RWPE2 (cell line): ENCODE data around the gene PCDHGB3.
"Not testable (repeated sequence)": the region's sequence is repeated elsewhere in the genome, so short reads cannot be mapped to it uniquely, and the experiment has no call there.

Experiments
- ATAC-seq: fragments of 200-7000 bp; cut with Tn5 transposase; 3 replicates; pipeline ENCODE4 v1.9.1; 2021; ENCODE audit warnings: low read depth
- DNase-seq: peaks from one replicate; pipeline ENCODE4 v3.0.0-alpha.2; 2020; ENCODE audit warnings: low spot score
- H3K27ac ChIP-seq: fragments of 450-650 bp; 2 replicates; pipeline ENCODE4 v1.5.1; 2017; ENCODE audit warnings: mild to moderate bottlenecking; ENCODE audit not compliant: poor library complexity, severe bottlenecking
- H3K27me3 ChIP-seq: fragments of 250-450 bp; sonication (Bioruptor Pico); 2 replicates; pipeline ENCODE4 v1.5.1; 2021; ENCODE audit warnings: mild to moderate bottlenecking, moderate library complexity; ENCODE audit not compliant: insufficient read depth, poor library complexity, severe bottlenecking
- H3K36me3 ChIP-seq: fragments of 250-450 bp; sonication (Bioruptor Pico); 2 replicates; pipeline ENCODE4 v1.5.1; 2020; ENCODE audit warnings: low read depth, mild to moderate bottlenecking, moderate library complexity
- H3K4me1 ChIP-seq: fragments of 250-450 bp; sonication (Bioruptor Pico); 2 replicates; pipeline ENCODE4 v1.5.1; 2021; ENCODE audit warnings: mild to moderate bottlenecking, moderate library complexity; ENCODE audit not compliant: insufficient read depth, poor library complexity, severe bottlenecking
- H3K4me3 ChIP-seq: fragments of 250-450 bp; sonication (Bioruptor Pico); 2 replicates; pipeline ENCODE4 v1.5.1; 2021; ENCODE audit warnings: mild to moderate bottlenecking, moderate library complexity; ENCODE audit not compliant: severe bottlenecking
- H3K9me3 ChIP-seq: fragments of 250-450 bp; sonication (Bioruptor Pico); 2 replicates; pipeline ENCODE4 v1.5.1; 2021; ENCODE audit warnings: mild to moderate bottlenecking, moderate library complexity; ENCODE audit not compliant: severe bottlenecking
- CTCF ChIP-seq: fragments of 450-650 bp; IDR thresholded peaks from one replicate; pipeline ENCODE4 v1.5.1; 2017; ENCODE audit warnings: mild to moderate bottlenecking, moderate library complexity; ENCODE audit not compliant: poor library complexity, severe bottlenecking

The PCDHGB3 gene

GRCh38 chr5:141388661-141389060, 18.6 kb downstream of the PCDHGB3 start:
- DNase-seq: no peak
- ATAC-seq: no peak
- no peak for TF ChIP-seq CTCF
- Histone ChIP-seq H3K27me3 (peaks cover 2% of the 10 kb centered on the region), H3K27ac (no peak overlapping the region), H3K36me3 (peaks cover 5% of the 10 kb centered on the region), H3K9me3 (peaks cover 47% of the 10 kb centered on the region), H3K4me1 (no peaks in the 10 kb centered on the region), H3K4me3 (no peak overlapping the region)

GRCh38 chr5:141389153-141390042, 19.4 kb downstream of the PCDHGB3 start:
- no peak for TF ChIP-seq CTCF
- H3K9me3 ChIP-seq: peaks cover 48% of the 10 kb centered on the region
- ATAC-seq: no peak

GRCh38 chr5:141392429-141393198, 22.6 kb downstream of the PCDHGB3 start, which contains the start of gene PCDHGA8:
Gene PCDHGA8, plus strand, starts transcription at chr5:141392633. Its CDS starts 181 bp downstream, at chr5:141392814.
- Histone ChIP-seq H3K9me3 (peaks cover 48% of the 10 kb centered on the region), H3K4me1 (no peaks in the 10 kb centered on the region), H3K36me3 (peaks cover 5% of the 10 kb centered on the region), H3K27me3 (peaks cover 8% of the 10 kb centered on the region), H3K27ac (no peak within 1 kb of the TSS), H3K4me3 (no peak within 1 kb of the TSS)
- TF ChIP-seq CTCF: no peak
- ATAC-seq: no peak
- no peak for DNase-seq

More at GRCh38 chr5:141389153-141390042, 19.4 kb downstream of the PCDHGB3 start:
- H3K27ac ChIP-seq: no peak overlapping the region
- no peaks in the 10 kb centered on the region for H3K27me3 ChIP-seq
- H3K36me3 ChIP-seq: peaks cover 5% of the 10 kb centered on the region
- H3K4me1 ChIP-seq: no peaks in the 10 kb centered on the region
- no peak for DNase-seq
- no peak overlapping the region for H3K4me3 ChIP-seq

GRCh38 chr5:141393267-141393666, 23.2 kb downstream of the PCDHGB3 start:
- ATAC-seq (no peak), DNase-seq (no peak)
- TF ChIP-seq CTCF: no peak
- Histone ChIP-seq H3K36me3 (peaks cover 5% of the 10 kb centered on the region), H3K4me3 (no peak overlapping the region), H3K27ac (no peak overlapping the region), H3K4me1 (no peaks in the 10 kb centered on the region), H3K9me3 (peaks cover 46% of the 10 kb centered on the region), H3K27me3 (peaks cover 8% of the 10 kb centered on the region)

DNA sequence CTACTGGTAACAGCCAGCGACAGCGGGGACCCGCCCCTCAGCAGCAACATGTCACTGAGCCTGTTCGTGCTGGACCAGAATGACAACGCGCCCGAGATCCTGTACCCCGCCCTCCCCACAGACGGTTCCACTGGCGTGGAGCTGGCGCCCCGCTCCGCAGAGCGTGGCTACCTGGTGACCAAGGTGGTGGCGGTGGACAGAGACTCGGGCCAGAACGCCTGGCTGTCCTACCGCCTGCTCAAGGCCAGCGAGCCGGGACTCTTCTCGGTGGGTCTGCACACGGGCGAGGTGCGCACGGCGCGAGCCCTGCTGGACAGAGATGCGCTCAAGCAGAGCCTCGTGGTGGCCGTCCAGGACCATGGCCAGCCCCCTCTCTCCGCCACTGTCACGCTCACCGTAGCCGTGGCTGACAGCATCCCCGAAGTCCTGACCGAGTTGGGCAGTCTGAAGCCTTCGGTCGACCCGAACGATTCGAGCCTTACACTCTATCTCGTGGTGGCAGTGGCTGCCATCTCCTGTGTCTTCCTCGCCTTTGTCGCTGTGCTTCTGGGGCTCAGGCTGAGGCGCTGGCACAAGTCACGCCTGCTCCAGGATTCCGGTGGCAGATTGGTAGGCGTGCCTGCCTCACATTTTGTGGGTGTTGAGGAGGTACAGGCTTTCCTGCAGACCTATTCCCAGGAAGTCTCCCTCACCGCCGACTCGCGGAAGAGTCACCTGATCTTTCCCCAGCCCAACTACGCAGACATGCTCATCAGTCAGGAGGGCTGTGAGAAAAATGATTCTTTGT, 24.6 kb downstream of the PCDHGB3 start:
- not testable (repeated sequence) for H3K4me1 ChIP-seq, H3K36me3 ChIP-seq, DNase-seq, H3K27ac ChIP-seq, ATAC-seq, H3K4me3 ChIP-seq
- Histone ChIP-seq H3K9me3 (peaks cover 46% of the 10 kb centered on the region), H3K27me3 (peaks cover 15% of the 10 kb centered on the region)
